H1 (cell line): ENCODE results near the gene PCAT7. TPM values are rescaled to one million over a fixed set of nuclear protein-coding genes. Genes with fewer than 3 reads are reported as not detected.

Experiments
- CTCF ChIA-PET: fragments of 300-600 bp; sonication (Branson Sonifier 250); formaldehyde crosslinking; loops from one replicate; lab custom pipeline; 2021; ENCODE audit not compliant: partially characterized antibody; lab: Charles Lee
- POLR2A ChIA-PET: fragments of 300-600 bp; sonication (Branson Sonifier 250); formaldehyde crosslinking; loops from one replicate; lab custom pipeline; 2021; ENCODE audit warnings: inconsistent platforms; ENCODE audit not compliant: partially characterized antibody; lab: Charles Lee
- DNase-seq, 2 experiments: peaks; one replicate each; pipeline versions ENCODE4 v3.0.0 to v3.0.0-alpha.2; 2010 to 2022; ENCODE audit warnings: low spot score in 2 of 2, low read depth in 1 of 2, mixed read lengths in 1 of 2
- FAIRE-seq: peaks from 2 replicates; lab custom pipeline; 2011; peaks lifted over from hg19 to GRCh38; lab: Jason Lieb, UNC
- H2AFZ ChIP-seq: 2 replicates; pipeline ENCODE4 v1.8.1; 2012; ENCODE audit warnings: low read length, inconsistent platforms
- H2AK5ac ChIP-seq: 2 replicates; pipeline ENCODE4 v1.6.1; 2013; ENCODE audit warnings: low read depth, low read length
- H2BK120ac ChIP-seq: replicated peaks from 2 replicates; pipeline ENCODE3; 2013; ENCODE audit warnings: low read depth, low read length, inconsistent platforms
- H2BK12ac ChIP-seq: 2 replicates; pipeline ENCODE4 v1.6.1; 2013; ENCODE audit warnings: low read depth, low read length
- H2BK15ac ChIP-seq: 2 replicates; pipeline ENCODE4 v1.6.1; 2013; ENCODE audit warnings: low read length
- H2BK20ac ChIP-seq: 2 replicates; pipeline ENCODE4 v1.6.1; 2013; ENCODE audit warnings: low read length
- H2BK5ac ChIP-seq: 2 replicates; pipeline ENCODE4 v1.6.1; 2013; ENCODE audit warnings: low read depth, low read length
- H3K14ac ChIP-seq: 2 replicates; pipeline ENCODE4 v1.6.1; 2013; ENCODE audit warnings: inconsistent platforms; ENCODE audit not compliant: insufficient read length
- H3K18ac ChIP-seq: 2 replicates; pipeline ENCODE4 v1.6.1; 2013; ENCODE audit warnings: low read length; ENCODE audit errors: extremely low read depth
- H3K23ac ChIP-seq: 2 replicates; pipeline ENCODE4 v1.6.1; 2013; ENCODE audit warnings: inconsistent platforms; ENCODE audit not compliant: insufficient read length
- H3K23me2 ChIP-seq: 2 replicates; pipeline ENCODE4 v1.6.1; 2013; ENCODE audit warnings: low read depth, low read length
- H3K27ac ChIP-seq: 2 replicates; pipeline ENCODE4 v1.6.1; 2011; ENCODE audit warnings: low read depth, low read length, inconsistent platforms
- H3K27me3 ChIP-seq, 4 experiments: replicated peaks in 1 of 4; 1 replicate in 1 of 4; 2 replicates in 3 of 4; pipeline versions ENCODE4 v1.6.1 to v1.8.1; 2011 to 2013; ENCODE audit warnings: low read length in 3 of 4, mild to moderate bottlenecking in 3 of 4, inconsistent platforms in 2 of 4, mixed read lengths in 2 of 4, moderate library complexity in 1 of 4; ENCODE audit not compliant: control insufficient read depth in 3 of 4, insufficient read depth in 3 of 4; ENCODE audit errors: extremely low read depth in 1 of 4
- H3K36me3 ChIP-seq, 4 experiments: 2 replicates each; pipeline versions ENCODE4 v1.6.1 to v1.8.1; 2011 to 2013; ENCODE audit warnings: mild to moderate bottlenecking in 4 of 4, low read length in 3 of 4, moderate library complexity in 2 of 4, control low read depth in 1 of 4, inconsistent platforms in 1 of 4; ENCODE audit not compliant: insufficient read depth in 4 of 4, control insufficient read depth in 2 of 4
- H3K4ac ChIP-seq: replicated peaks from 2 replicates; pipeline ENCODE3; 2013; ENCODE audit warnings: low read length, low read depth, mixed read lengths, inconsistent platforms; ENCODE audit not compliant: insufficient read length
- H3K4me1 ChIP-seq, 4 experiments: replicated peaks in 1 of 4; 1 replicate in 1 of 4; 2 replicates in 3 of 4; pipeline versions ENCODE4 v1.6.1 to v1.8.1; 2011 to 2013; ENCODE audit warnings: low read length in 3 of 4, inconsistent platforms in 2 of 4, mixed read lengths in 1 of 4; ENCODE audit not compliant: insufficient read depth in 4 of 4, control insufficient read depth in 3 of 4
- H3K4me2 ChIP-seq, 2 experiments: 2 replicates each; pipeline versions ENCODE4 v1.6.1 to v1.8.1; 2011 to 2013; ENCODE audit warnings: low read depth in 2 of 2, low read length in 2 of 2, control low read depth in 1 of 2, inconsistent platforms in 1 of 2, mild to moderate bottlenecking in 1 of 2; ENCODE audit not compliant: insufficient read depth in 1 of 2
- H3K4me3 ChIP-seq, 4 experiments: fragments of 200-600, 300-600 bp in 1 of 4; sonication (generic), shearing (Covaris generic), sonication (Bioruptor Twin) in 1 of 4; 2 replicates each; pipeline versions ENCODE4 v1.5.1 to v1.8.1; 2011 to 2016; ENCODE audit warnings: low read length in 4 of 4, low read depth in 3 of 4, control low read depth in 2 of 4, inconsistent platforms in 2 of 4, mild to moderate bottlenecking in 2 of 4, mixed read lengths in 1 of 4, moderate library complexity in 1 of 4; ENCODE audit not compliant: insufficient read depth in 2 of 4; ENCODE audit errors: extremely low read depth in 1 of 4
- H3K56ac ChIP-seq: replicated peaks from 2 replicates; pipeline ENCODE3; 2013; ENCODE audit warnings: low read depth, mild to moderate bottlenecking, mixed read lengths, low read length, inconsistent platforms; ENCODE audit not compliant: insufficient read length
- H3K79me1 ChIP-seq: 2 replicates; pipeline ENCODE4 v1.6.1; 2013; ENCODE audit warnings: low read depth, low read length, control low read depth
- H3K79me2 ChIP-seq, 2 experiments: 2 replicates each; pipeline versions ENCODE4 v1.6.1 to v1.8.1; 2012 to 2013; ENCODE audit warnings: low read length in 2 of 2, mild to moderate bottlenecking in 2 of 2, inconsistent platforms in 1 of 2; ENCODE audit not compliant: insufficient read depth in 2 of 2, control insufficient read depth in 1 of 2
- H3K9ac ChIP-seq, 4 experiments: replicated peaks in 1 of 4; 1 replicate in 1 of 4; 2 replicates in 3 of 4; pipeline versions ENCODE4 v1.6.1 to v1.8.1; 2011 to 2013; ENCODE audit warnings: low read depth in 3 of 4, low read length in 3 of 4, control low read depth in 2 of 4, mild to moderate bottlenecking in 2 of 4, moderate library complexity in 2 of 4, inconsistent platforms in 1 of 4; ENCODE audit errors: extremely low read depth in 1 of 4
- H3K9me3 ChIP-seq, 2 experiments: 2 replicates each; pipeline versions ENCODE4 v1.6.1 to v1.8.1; 2012 to 2013; ENCODE audit warnings: mild to moderate bottlenecking in 2 of 2, moderate library complexity in 2 of 2, control low read depth in 1 of 2, inconsistent platforms in 1 of 2, low read depth in 1 of 2, low read length in 1 of 2, mixed read lengths in 1 of 2; ENCODE audit not compliant: insufficient read depth in 2 of 2
- H4K20me1 ChIP-seq, 2 experiments: replicated peaks in 1 of 2; 2 replicates each; pipeline versions ENCODE3 to v1.8.1; 2011 to 2013; ENCODE audit warnings: inconsistent platforms in 2 of 2, low read length in 2 of 2, mild to moderate bottlenecking in 1 of 2; ENCODE audit not compliant: insufficient read depth in 2 of 2, control insufficient read depth in 1 of 2
- H4K5ac ChIP-seq: 2 replicates; pipeline ENCODE4 v1.6.1; 2013; ENCODE audit warnings: low read length, low read depth, mixed read lengths, inconsistent platforms; ENCODE audit not compliant: insufficient read length
- H4K8ac ChIP-seq: 2 replicates; pipeline ENCODE4 v1.8.0; 2013; ENCODE audit warnings: mild to moderate bottlenecking, moderate library complexity, low read length, inconsistent platforms; ENCODE audit not compliant: insufficient read depth; ENCODE audit errors: extremely low read depth
- H4K91ac ChIP-seq: replicated peaks from 2 replicates; pipeline ENCODE3; 2013; ENCODE audit warnings: low read length, mixed read lengths, inconsistent platforms; ENCODE audit not compliant: insufficient read length
- EP300 ChIP-seq, 2 experiments: IDR thresholded peaks; 1 replicate in 1 of 2; 2 replicates in 1 of 2; pipeline ENCODE4 v1.6.1; 2011 to 2012; ENCODE audit warnings: low read depth in 2 of 2, low read length in 2 of 2, mild to moderate bottlenecking in 2 of 2, borderline replicate concordance in 1 of 2, inconsistent platforms in 1 of 2, moderate library complexity in 1 of 2
- WGBS, 2 experiments: shearing (Covaris generic) in 1 of 2; methylation state at CpG; one replicate each; pipeline versions ENCODE4 v1.1.6 to v1.1.7; 2013 to 2015; ENCODE audit warnings: low lambda C conversion rate in 2 of 2, mixed read lengths in 2 of 2, inconsistent platforms in 1 of 2, low coverage in 1 of 2, missing lambda C conversion rate in 1 of 2; ENCODE audit not compliant: insufficient replicate concordance in 2 of 2, insufficient coverage in 1 of 2, insufficient read length in 1 of 2; ENCODE audit errors: extremely low coverage in 1 of 2, missing lambda C conversion rate in 1 of 2; 5-methylcytosine and 5-hydroxymethylcytosine counted together
- polyA plus RNA-seq, 7 experiments: library from polyadenylated mRNA; depleted of rRNA in 3 of 7; stranded (reverse) in 5 of 7; unstranded in 2 of 7; fragments of >200 nt in 5 of 7; fragments of 200-250 nt in 2 of 7; gene quantifications; 1 replicate in 5 of 7; 2 replicates in 1 of 7; 4 replicates in 1 of 7; pipeline versions ENCODE4 v1.2.1 to v1.2.3, GENCODE V29; 2011 to 2013; ENCODE audit warnings: missing spikeins in 2 of 7, mixed read lengths in 2 of 7
- total RNA-seq: library from RNA; stranded (reverse); fragmentation: NEBNext Ultra II Directional; extraction: Animal tissue kit (Norgen Biotek cat#: 25700); gene quantifications from 2 replicates; pipeline ENCODE4 v1.2.1, GENCODE V29; 2021

PCAT7 gene
- total and polyA plus RNA-seq, 2 of the 8 experiments (the other 6 are each of a cell fraction or from before 2014, with no cell fraction given): 3.2 to 4.1 TPM

DNA sequence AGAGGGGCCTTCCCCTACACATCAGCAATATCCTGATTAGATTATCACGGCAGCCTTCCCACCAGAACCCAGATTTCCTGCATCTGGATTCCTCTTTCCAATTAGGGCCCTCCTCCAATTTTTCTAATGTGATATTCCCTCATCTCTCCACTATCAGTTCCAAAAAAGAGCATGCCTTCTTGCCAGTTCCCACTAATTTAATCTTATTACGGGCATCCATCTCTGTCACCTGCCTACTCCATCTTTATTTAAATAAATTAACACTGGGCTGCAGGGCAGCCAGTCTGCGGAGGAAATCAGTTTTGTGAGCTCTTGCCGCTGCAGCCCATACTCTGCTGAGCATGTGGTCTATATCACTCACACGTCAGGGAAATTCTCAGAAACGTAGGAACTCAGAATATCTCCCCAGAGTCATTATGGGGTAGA is 55.3 kb downstream of the PCAT7 start:
- Histone ChIP-seq H3K23me2 (no peaks in the 10 kb centered on the region), H3K9me3 (no peaks in the 10 kb centered on the region), H3K4ac (no peak overlapping the region), H3K4me3 (no peak overlapping the region), H3K27ac (no peak overlapping the region), H4K91ac (no peak overlapping the region), H4K5ac (no peak overlapping the region), H3K56ac (no peak overlapping the region), H2BK20ac (no peak overlapping the region), H4K20me1 (no peaks in the 10 kb centered on the region), H2AK5ac (no peak overlapping the region), H3K14ac (no peak overlapping the region), H2BK12ac (no peak overlapping the region), H3K4me1 (peaks cover 4 to 10% (median 6%) of the 10 kb centered on the region in 4 experiments; a peak in 6 of 7 replicates), H3K18ac (no peak overlapping the region), H2BK15ac (no peak overlapping the region), H3K36me3 (no peaks in the 10 kb centered on the region), H3K9ac (no peak overlapping the region), H2AFZ (no peak overlapping the region), H4K8ac (no peak overlapping the region), H3K27me3 (no peaks in the 10 kb centered on the region; a peak in 1 of 7 replicates), H3K23ac (no peak overlapping the region), H3K79me1 (no peaks in the 10 kb centered on the region), H3K4me2 (no peak overlapping the region), H2BK5ac (no peak overlapping the region), H3K79me2 (no peaks in the 10 kb centered on the region), H2BK120ac (no peak overlapping the region)
- ChIA-PET POLR2A (no interaction called here), CTCF (interaction anchor here (3.8 kb wide), 1 partner anchor 14 kb away, joined by 41 read pairs; no protein-coding TSS in a partner anchor)
- DNase-seq (no peak), FAIRE-seq (no peak)
- TF ChIP-seq EP300 (IDR thresholded peaks at IDR 0.05; ENCODE audit: borderline replicate concordance in 1 of 2, low read depth in 2 of 2, low read length in 2 of 2): no peak
- WGBS, 2 experiments: 95% methylated on average over 6 of the region's 6 CpGs; no CpG with 5 or more reads in 1 of the 2 experiments
